ENCODE measurements around the gene AATF. TPM values are rescaled to one million over a fixed set of nuclear protein-coding genes. Genes with fewer than 3 reads are reported as not detected.

AATF gene
- total and polyA plus RNA-seq, 2 of the 8 experiments (the other 6 are each of a cell fraction or from before 2014, with no cell fraction given), result 20.1 to 62.8 TPM

DNA sequence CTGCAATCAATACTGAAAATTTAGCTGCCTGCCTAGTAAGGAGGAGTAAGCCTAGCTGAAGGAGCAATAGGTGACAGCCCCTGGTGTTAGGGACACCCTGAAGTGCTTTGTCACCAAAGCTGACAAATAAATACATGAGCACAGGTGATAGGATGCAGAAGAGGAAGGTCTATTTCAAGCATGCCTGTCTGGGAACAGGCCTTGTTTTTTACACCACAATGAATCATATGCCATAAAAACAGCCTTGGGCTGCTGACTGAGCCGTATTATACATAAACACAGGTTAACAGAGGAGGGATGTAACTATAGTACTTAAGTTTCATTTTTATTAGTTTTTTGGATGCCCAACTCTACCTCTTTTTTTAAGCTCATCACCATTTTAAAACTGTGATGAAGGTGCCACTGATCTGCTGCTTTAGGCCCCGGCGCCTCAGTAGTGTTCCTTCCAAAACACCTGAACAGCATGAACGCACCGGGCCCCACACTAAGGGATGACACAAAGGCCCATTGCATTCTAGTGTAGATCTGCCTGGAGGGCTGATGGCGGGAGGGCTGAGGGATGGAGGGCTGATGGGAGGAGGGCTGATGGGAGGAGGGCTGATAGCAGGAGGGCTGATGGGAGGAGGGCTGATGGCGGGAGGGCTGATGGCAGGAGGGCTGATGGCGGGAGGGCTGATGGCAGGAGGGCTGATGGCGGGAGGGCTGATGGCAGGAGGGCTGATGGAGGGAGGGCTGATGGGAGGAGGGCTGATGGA lies 150.3 kb downstream of the AATF start:
- no peak overlapping the region for H3K27ac ChIP-seq (ENCODE audit: low read depth, low read length)
- ChIA-PET POLR2A (ENCODE audit: partially characterized antibody) (interaction anchor here (1.3 to 2.5 kb wide), 3 partner anchors 10 to 16 kb away, joined by 4 to 12 read pairs (median 4); no protein-coding TSS in a partner anchor), CTCF (ENCODE audit: partially characterized antibody) (interaction anchor here (1.3 to 1.4 kb wide), 2 partner anchors 12 to 125 kb away, joined by 3 to 4 read pairs; no protein-coding TSS in a partner anchor)

More for the DNA sequence above, 150.3 kb downstream of the AATF start:
- no peak for TF ChIP-seq BACH1 (IDR thresholded peaks at IDR 0.05; ENCODE audit: low read length)
- TF ChIP-seq KDM4A (IDR thresholded peaks at IDR 0.05; ENCODE audit: low read depth, low read length, severe bottlenecking), result no peak
- no peak for TF ChIP-seq CREB1 (IDR thresholded peaks at IDR 0.05)
- TF ChIP-seq CHD1 (IDR thresholded peaks at IDR 0.05; ENCODE audit: low read depth, low read length), result no peak
- Histone ChIP-seq H2BK5ac (ENCODE audit: low read depth, low read length) (no peak overlapping the region), H2AFZ (ENCODE audit: low read length) (no peak overlapping the region), H3K36me3 (ENCODE audit: control insufficient read depth in 2 of 4, insufficient read depth in 4 of 4, low read length in 3 of 4) (peaks cover 22 to 40% (median 26%) of the 10 kb centered on the region in 4 experiments; a peak in 7 of 8 replicates), H3K79me2 (ENCODE audit: control insufficient read depth in 1 of 2, insufficient read depth in 2 of 2, low read length in 2 of 2) (no peaks in the 10 kb centered on the region), H3K4me3 (ENCODE audit: extremely low read depth in 1 of 4, insufficient read depth in 2 of 4, low read depth in 3 of 4, low read length in 4 of 4) (no peak overlapping the region), H3K23me2 (ENCODE audit: low read depth, low read length) (peaks cover 1% of the 10 kb centered on the region; the same call in 1 of the 2 replicates), H3K9me3 (ENCODE audit: insufficient read depth in 2 of 2, low read depth in 1 of 2, low read length in 1 of 2) (no peaks in the 10 kb centered on the region), H4K5ac (ENCODE audit: insufficient read length, low read depth, low read length) (no peak overlapping the region), H3K9ac (replicated peaks in 1 of 4; ENCODE audit: extremely low read depth in 1 of 4, low read depth in 3 of 4, low read length in 3 of 4) (no peak overlapping the region), H2BK15ac (ENCODE audit: low read length) (no peak overlapping the region), H2AK5ac (ENCODE audit: low read depth, low read length) (no peak overlapping the region), H3K14ac (ENCODE audit: insufficient read length) (no peak overlapping the region), H3K4me1 (replicated peaks in 1 of 4; ENCODE audit: control insufficient read depth in 3 of 4, insufficient read depth in 4 of 4, low read length in 3 of 4) (peaks cover 3 to 7% (median 4%) of the 10 kb centered on the region in 4 experiments; a peak in 5 of 7 replicates), H4K91ac (replicated peaks; ENCODE audit: insufficient read length, low read length) (no peak overlapping the region), H2BK20ac (ENCODE audit: low read length) (no peak overlapping the region), H3K27me3 (replicated peaks in 1 of 4; ENCODE audit: control insufficient read depth in 3 of 4, extremely low read depth in 1 of 4, insufficient read depth in 3 of 4, low read length in 3 of 4) (no peaks in the 10 kb centered on the region), H4K8ac (ENCODE audit: extremely low read depth, insufficient read depth, low read length) (no peak overlapping the region; the same call in 1 of the 2 replicates), H3K56ac (replicated peaks; ENCODE audit: insufficient read length, low read depth, low read length) (no peak overlapping the region), H2BK120ac (replicated peaks; ENCODE audit: low read depth, low read length) (no peak overlapping the region), H2BK12ac (ENCODE audit: low read depth, low read length) (no peak overlapping the region), H4K20me1 (replicated peaks in 1 of 2; ENCODE audit: control insufficient read depth in 1 of 2, insufficient read depth in 2 of 2, low read length in 2 of 2) (no peaks in the 10 kb centered on the region), H3K18ac (ENCODE audit: extremely low read depth, low read length) (no peak overlapping the region), H3K23ac (ENCODE audit: insufficient read length) (no peak overlapping the region), H3K4ac (replicated peaks; ENCODE audit: insufficient read length, low read depth, low read length) (no peak overlapping the region), H3K4me2 (ENCODE audit: insufficient read depth in 1 of 2, low read depth in 2 of 2, low read length in 2 of 2) (no peak overlapping the region), H3K79me1 (ENCODE audit: low read depth, low read length) (0 out of 2 replicates have a peak, but pooled peaks cover 2% of the 10 kb centered on the region)
- DNase-seq (ENCODE audit: low read depth in 1 of 2, low spot score in 2 of 2) (no peak), FAIRE-seq (no peak)
- WGBS, 2 experiments (ENCODE audit: extremely low coverage in 1 of 2, insufficient coverage in 1 of 2, insufficient read length in 1 of 2, insufficient replicate concordance in 2 of 2, low coverage in 1 of 2, low lambda C conversion rate in 2 of 2, missing lambda C conversion rate in 1 of 2), result 92% methylated on average over 7 of the region's 9 CpGs; no CpG with 5 or more reads in 1 of the 2 experiments

Data from H1 (cell line).